Trophoblast cell (in vitro differentiated cells and primary cell): ENCODE results near the gene CNMD.

Experiments
- DNase-seq, 2 donors: peaks; one replicate each; pipeline ENCODE4 v3.0.0-alpha.2; 2016
- H2AFZ ChIP-seq: 2 replicates; pipeline ENCODE4 v1.6.1; 2013; ENCODE audit warnings: low read length, moderate library complexity, mild to moderate bottlenecking; ENCODE audit not compliant: insufficient read depth, poor library complexity
- H2AK5ac ChIP-seq: 2 replicates; pipeline ENCODE4 v1.6.1; 2013; ENCODE audit warnings: mild to moderate bottlenecking, low read length
- H2BK120ac ChIP-seq: 2 replicates; pipeline ENCODE4 v1.6.1; 2013; ENCODE audit warnings: low read length, mild to moderate bottlenecking, moderate library complexity; ENCODE audit not compliant: insufficient read depth, poor library complexity
- H2BK12ac ChIP-seq: 2 replicates; pipeline ENCODE4 v1.6.1; 2013; ENCODE audit warnings: mild to moderate bottlenecking, low read length, moderate library complexity
- H2BK5ac ChIP-seq: 2 replicates; pipeline ENCODE4 v1.6.1; 2013; ENCODE audit warnings: low read length, low read depth, moderate library complexity, mild to moderate bottlenecking; ENCODE audit not compliant: poor library complexity
- H3K14ac ChIP-seq: 2 replicates; pipeline ENCODE4 v1.6.1; 2013; ENCODE audit warnings: mild to moderate bottlenecking, low read length
- H3K18ac ChIP-seq: 2 replicates; pipeline ENCODE4 v1.6.1; 2013; ENCODE audit warnings: mild to moderate bottlenecking, low read length
- H3K23ac ChIP-seq: 2 replicates; pipeline ENCODE4 v1.6.1; 2013; ENCODE audit warnings: low read length
- H3K27ac ChIP-seq: 2 replicates; pipeline ENCODE4 v1.5.1; 2013; ENCODE audit warnings: low read depth, mild to moderate bottlenecking, inconsistent platforms, low read length, moderate library complexity
- H3K27me3 ChIP-seq: 2 replicates; pipeline ENCODE4 v1.6.1; 2013; ENCODE audit warnings: inconsistent platforms, mild to moderate bottlenecking, low read length, moderate library complexity; ENCODE audit not compliant: insufficient read depth
- H3K36me3 ChIP-seq, 2 experiments: 1 replicate in 1 of 2; 2 replicates in 1 of 2; pipeline ENCODE4 v1.6.1; 2013; ENCODE audit warnings: low read length in 2 of 2, mild to moderate bottlenecking in 2 of 2, moderate library complexity in 1 of 2; ENCODE audit not compliant: insufficient read depth in 2 of 2, control insufficient read depth in 1 of 2
- H3K4ac ChIP-seq: 2 replicates; pipeline ENCODE4 v1.6.1; 2013; ENCODE audit warnings: low read depth, mild to moderate bottlenecking, low read length, moderate library complexity
- H3K4me1 ChIP-seq, 2 experiments: 1 replicate in 1 of 2; 2 replicates in 1 of 2; pipeline ENCODE4 v1.6.1; 2013; ENCODE audit warnings: low read length in 2 of 2, mild to moderate bottlenecking in 2 of 2, moderate library complexity in 1 of 2; ENCODE audit not compliant: insufficient read depth in 2 of 2, control insufficient read depth in 1 of 2
- H3K4me2 ChIP-seq: 2 replicates; pipeline ENCODE4 v1.6.1; 2013; ENCODE audit warnings: inconsistent platforms, mild to moderate bottlenecking, low read length, moderate library complexity
- H3K4me3 ChIP-seq: 2 replicates; pipeline ENCODE4 v1.5.1; 2013; ENCODE audit warnings: mild to moderate bottlenecking, low read depth, low read length, inconsistent platforms
- H3K79me1 ChIP-seq: one replicate; pipeline ENCODE4 v1.6.1; 2013; ENCODE audit warnings: low read length
- H3K79me2 ChIP-seq: 2 replicates; pipeline ENCODE4 v1.6.1; 2013; ENCODE audit warnings: low read length, mild to moderate bottlenecking; ENCODE audit not compliant: control insufficient read depth, insufficient read depth, poor library complexity
- H3K9ac ChIP-seq: 2 replicates; pipeline ENCODE4 v1.6.1; 2013; ENCODE audit warnings: mild to moderate bottlenecking, low read length
- H3K9me3 ChIP-seq: 2 replicates; pipeline ENCODE4 v1.6.1; 2013; ENCODE audit warnings: low read depth, mild to moderate bottlenecking, control low read depth, inconsistent platforms, low read length; ENCODE audit not compliant: insufficient read depth
- H4K12ac ChIP-seq: 2 replicates; pipeline ENCODE4 v1.6.1; 2013; ENCODE audit warnings: low read depth, mild to moderate bottlenecking, low read length, moderate library complexity
- H4K8ac ChIP-seq: 2 replicates; pipeline ENCODE4 v1.6.1; 2013; ENCODE audit warnings: low read depth, mild to moderate bottlenecking, low read length, moderate library complexity
- H4K91ac ChIP-seq: one replicate; pipeline ENCODE4 v1.6.1; 2013; ENCODE audit warnings: low read depth, mild to moderate bottlenecking, low read length, moderate library complexity
- WGBS: extraction: QIAGEN DNeasy Blood & Tissue Kit; methylation state at CpG from one replicate; pipeline ENCODE4 v1.1.7; 2013; ENCODE audit warnings: missing lambda C conversion rate; ENCODE audit not compliant: insufficient read length, insufficient coverage; ENCODE audit errors: extremely low coverage; 5-methylcytosine and 5-hydroxymethylcytosine counted together

CNMD gene

GRCh38 chr13:52659340-52659739 is 80.3 kb downstream of the CNMD start:
- H4K8ac ChIP-seq, result no peak overlapping the region
- H3K4me2 ChIP-seq, result no peak overlapping the region
- no peak overlapping the region for H2AFZ ChIP-seq
- no peak overlapping the region for H3K4me3 ChIP-seq
- H3K27me3 ChIP-seq, result no peaks in the 10 kb centered on the region
- WGBS, result 100% methylated on average over 1 of the region's 2 CpGs
- H4K12ac ChIP-seq, result no peak overlapping the region
- DNase-seq, result no peak
- H2BK12ac ChIP-seq, result no peak overlapping the region
- no peaks in the 10 kb centered on the region for H3K9me3 ChIP-seq
- H3K18ac ChIP-seq, result no peak overlapping the region
- peaks cover 13 to 14% of the 10 kb centered on the region in 2 experiments for H3K36me3 ChIP-seq
- no peak overlapping the region for H3K27ac ChIP-seq
- no peak overlapping the region for H2BK5ac ChIP-seq
- no peak overlapping the region for H4K91ac ChIP-seq
- H2AK5ac ChIP-seq, result no peak overlapping the region
- no peak overlapping the region for H3K9ac ChIP-seq
- no peaks in the 10 kb centered on the region for H3K79me1 ChIP-seq
- no peak overlapping the region for H3K14ac ChIP-seq
- peaks cover 2% of the 10 kb centered on the region for H3K79me2 ChIP-seq
- H3K4me1 ChIP-seq, result no peaks in the 10 kb centered on the region
- H2BK120ac ChIP-seq, result no peak overlapping the region
- no peak overlapping the region for H3K4ac ChIP-seq
- no peak overlapping the region for H3K23ac ChIP-seq
